ENCODE data around the gene ZGLP1. TPM values are rescaled to one million over a fixed set of nuclear protein-coding genes. Genes with fewer than 3 reads are reported as not detected.

The ZGLP1 gene
- total RNA-seq, 1 experiment from 2014 or later = 5.0 TPM

DNA sequence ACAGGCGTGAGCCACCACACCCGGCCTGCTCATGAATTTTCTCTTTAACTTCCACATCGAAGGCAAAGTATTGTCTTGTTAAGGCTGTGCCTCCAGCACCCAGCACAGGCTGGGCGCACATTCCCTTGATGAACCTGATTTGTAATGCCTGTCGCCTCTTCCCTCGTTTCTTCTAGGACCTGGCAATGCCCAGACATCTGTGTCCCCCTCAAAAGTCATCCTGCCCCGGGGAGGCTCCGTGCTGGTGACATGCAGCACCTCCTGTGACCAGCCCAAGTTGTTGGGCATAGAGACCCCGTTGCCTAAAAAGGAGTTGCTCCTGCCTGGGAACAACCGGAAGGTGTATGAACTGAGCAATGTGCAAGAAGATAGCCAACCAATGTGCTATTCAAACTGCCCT, 35.0 kb downstream of the ZGLP1 start:
- no peak overlapping the region for H3K9ac ChIP-seq (ENCODE audit: low read length)
- no peak overlapping the region for H3K4me2 ChIP-seq (ENCODE audit: low read length)
- BruUV-seq (replicated peaks) = no TSS peak
- peaks cover 0 to 8% of the 10 kb centered on the region in 2 experiments; a peak in 2 of 4 replicates for H3K36me3 ChIP-seq (ENCODE audit: control insufficient read depth in 1 of 2, insufficient read depth in 2 of 2, low read length in 2 of 2)
- POLR2A ChIA-PET = no interaction called here
- DNase-seq (ENCODE audit: low read depth, low spot score) = no peak
- H3K9me3 ChIP-seq (ENCODE audit: control insufficient read depth in 1 of 2, insufficient read depth in 1 of 2, low read depth in 1 of 2, low read length in 2 of 2) = no peaks in the 10 kb centered on the region
- no peak overlapping the region for H3K4me3 ChIP-seq (replicated peaks in 1 of 2; ENCODE audit: low read depth in 1 of 2, low read length in 2 of 2)
- intact Hi-C loops (cut with micrococcal nuclease) = no loop called here
- H2AFZ ChIP-seq (ENCODE audit: low read depth, low read length, poor library complexity, severe bottlenecking) = no peak overlapping the region
- no peaks in the 10 kb centered on the region for H3K9me2 ChIP-seq (ENCODE audit: insufficient read depth)
- H3K79me2 ChIP-seq (ENCODE audit: insufficient read depth, low read length) = no peaks in the 10 kb centered on the region
- RAD21 ChIA-PET (ENCODE audit: low non-redundant PET in 1 of 2, low total read pairs in 2 of 2, uncharacterized antibody in 2 of 2, unreplicated experiment in 2 of 2) = no interaction called here
- TF ChIP-seq CBX3 (IDR thresholded peaks at IDR 0.05; ENCODE audit: low read depth) (no peak), RAD21 (IDR thresholded peaks at IDR 0.05; ENCODE audit: low read depth) (no peak), EZH2 (IDR thresholded peaks at IDR 0.05) (no peak), YY1 (IDR thresholded peaks at IDR 0.05; ENCODE audit: extremely low read depth, insufficient replicate concordance, low read depth, low read length) (no peak), TCF7L2 (IDR thresholded peaks at IDR 0.05; ENCODE audit: borderline replicate concordance, extremely low read depth, insufficient read depth, insufficient read length) (no peak), SRF (IDR thresholded peaks at IDR 0.05; ENCODE audit: low read depth) (no peak), SP1 (IDR thresholded peaks at IDR 0.05; ENCODE audit: low read depth) (no peak), EGR1 (IDR thresholded peaks at IDR 0.05; ENCODE audit: low read depth) (no peak), POLR2AphosphoS5 (IDR thresholded peaks at IDR 0.05; ENCODE audit: low read depth, low read length) (no peak)
- TF ChIP-seq, protein P1, sequence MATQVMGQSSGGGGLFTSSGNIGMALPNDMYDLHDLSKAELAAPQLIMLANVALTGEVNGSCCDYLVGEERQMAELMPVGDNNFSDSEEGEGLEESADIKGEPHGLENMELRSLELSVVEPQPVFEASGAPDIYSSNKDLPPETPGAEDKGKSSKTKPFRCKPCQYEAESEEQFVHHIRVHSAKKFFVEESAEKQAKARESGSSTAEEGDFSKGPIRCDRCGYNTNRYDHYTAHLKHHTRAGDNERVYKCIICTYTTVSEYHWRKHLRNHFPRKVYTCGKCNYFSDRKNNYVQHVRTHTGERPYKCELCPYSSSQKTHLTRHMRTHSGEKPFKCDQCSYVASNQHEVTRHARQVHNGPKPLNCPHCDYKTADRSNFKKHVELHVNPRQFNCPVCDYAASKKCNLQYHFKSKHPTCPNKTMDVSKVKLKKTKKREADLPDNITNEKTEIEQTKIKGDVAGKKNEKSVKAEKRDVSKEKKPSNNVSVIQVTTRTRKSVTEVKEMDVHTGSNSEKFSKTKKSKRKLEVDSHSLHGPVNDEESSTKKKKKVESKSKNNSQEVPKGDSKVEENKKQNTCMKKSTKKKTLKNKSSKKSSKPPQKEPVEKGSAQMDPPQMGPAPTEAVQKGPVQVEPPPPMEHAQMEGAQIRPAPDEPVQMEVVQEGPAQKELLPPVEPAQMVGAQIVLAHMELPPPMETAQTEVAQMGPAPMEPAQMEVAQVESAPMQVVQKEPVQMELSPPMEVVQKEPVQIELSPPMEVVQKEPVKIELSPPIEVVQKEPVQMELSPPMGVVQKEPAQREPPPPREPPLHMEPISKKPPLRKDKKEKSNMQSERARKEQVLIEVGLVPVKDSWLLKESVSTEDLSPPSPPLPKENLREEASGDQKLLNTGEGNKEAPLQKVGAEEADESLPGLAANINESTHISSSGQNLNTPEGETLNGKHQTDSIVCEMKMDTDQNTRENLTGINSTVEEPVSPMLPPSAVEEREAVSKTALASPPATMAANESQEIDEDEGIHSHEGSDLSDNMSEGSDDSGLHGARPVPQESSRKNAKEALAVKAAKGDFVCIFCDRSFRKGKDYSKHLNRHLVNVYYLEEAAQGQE (IDR thresholded peaks at IDR 0.05; ENCODE audit: low read depth) = no peak
- TF ChIP-seq, protein P2, sequence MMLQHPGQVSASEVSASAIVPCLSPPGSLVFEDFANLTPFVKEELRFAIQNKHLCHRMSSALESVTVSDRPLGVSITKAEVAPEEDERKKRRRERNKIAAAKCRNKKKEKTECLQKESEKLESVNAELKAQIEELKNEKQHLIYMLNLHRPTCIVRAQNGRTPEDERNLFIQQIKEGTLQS (IDR thresholded peaks at IDR 0.05) = no peak
- TF ChIP-seq, protein P3, sequence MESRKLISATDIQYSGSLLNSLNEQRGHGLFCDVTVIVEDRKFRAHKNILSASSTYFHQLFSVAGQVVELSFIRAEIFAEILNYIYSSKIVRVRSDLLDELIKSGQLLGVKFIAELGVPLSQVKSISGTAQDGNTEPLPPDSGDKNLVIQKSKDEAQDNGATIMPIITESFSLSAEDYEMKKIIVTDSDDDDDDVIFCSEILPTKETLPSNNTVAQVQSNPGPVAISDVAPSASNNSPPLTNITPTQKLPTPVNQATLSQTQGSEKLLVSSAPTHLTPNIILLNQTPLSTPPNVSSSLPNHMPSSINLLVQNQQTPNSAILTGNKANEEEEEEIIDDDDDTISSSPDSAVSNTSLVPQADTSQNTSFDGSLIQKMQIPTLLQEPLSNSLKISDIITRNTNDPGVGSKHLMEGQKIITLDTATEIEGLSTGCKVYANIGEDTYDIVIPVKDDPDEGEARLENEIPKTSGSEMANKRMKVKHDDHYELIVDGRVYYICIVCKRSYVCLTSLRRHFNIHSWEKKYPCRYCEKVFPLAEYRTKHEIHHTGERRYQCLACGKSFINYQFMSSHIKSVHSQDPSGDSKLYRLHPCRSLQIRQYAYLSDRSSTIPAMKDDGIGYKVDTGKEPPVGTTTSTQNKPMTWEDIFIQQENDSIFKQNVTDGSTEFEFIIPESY (IDR thresholded peaks at IDR 0.05; ENCODE audit: extremely low read depth, insufficient replicate concordance, low read length) = no peak
- H4K20me1 ChIP-seq (ENCODE audit: insufficient read depth) = no peaks in the 10 kb centered on the region
- no peaks in the 10 kb centered on the region for H3K27me3 ChIP-seq (ENCODE audit: insufficient read depth, low read length)
- ATAC-seq = no peak
- CTCF ChIA-PET = interaction anchor here (1.4 kb wide), 1 partner anchor 114 kb away, joined by 7 read pairs; no protein-coding TSS in a partner anchor
- H3K27ac ChIP-seq (ENCODE audit: low read depth, low read length) = no peak overlapping the region
- peaks cover 7 to 20% of the 10 kb centered on the region in 2 experiments; a peak in 3 of 4 replicates for H3K4me1 ChIP-seq (ENCODE audit: control insufficient read depth in 1 of 2, insufficient read depth in 2 of 2, low read length in 2 of 2)

Measured in HCT116 (cell line).